Measurements from ENCODE around the gene IGSF5.
A peak's percentile ranks its signal among the peaks of the same experiment; 100 is the strongest.

Gene IGSF5

GRCh38 chr21:39788383-39788782, 43.4 kb downstream of the IGSF5 start:
- Histone ChIP-seq H3K27ac (ENCODE audit: low read depth, low read length) (no peak overlapping the region), H3K9me3 (ENCODE audit: control insufficient read depth, insufficient read depth, low read length) (peaks cover 31% of the 10 kb centered on the region), H3K36me3 (ENCODE audit: control insufficient read depth, insufficient read depth, low read length) (no peaks in the 10 kb centered on the region), H3K9ac (ENCODE audit: low read depth, low read length) (no peak overlapping the region), H3K4me3 (ENCODE audit: low read depth, low read length) (no peak overlapping the region), H3K4me1 (ENCODE audit: control insufficient read depth, insufficient read depth, low read length) (no peaks in the 10 kb centered on the region), H3K27me3 (ENCODE audit: control insufficient read depth, insufficient read depth, low read length) (no peaks in the 10 kb centered on the region)

GRCh38 chr21:39796466-39796865, 51.5 kb downstream of the IGSF5 start:
- H3K4me3 ChIP-seq (ENCODE audit: low read depth, low read length) = no peak overlapping the region
- no peak overlapping the region for H3K9ac ChIP-seq (ENCODE audit: low read depth, low read length)
- H3K4me1 ChIP-seq (ENCODE audit: control insufficient read depth, insufficient read depth, low read length) = no peaks in the 10 kb centered on the region
- peak overlapping the region; percentile 27 for H3K27ac ChIP-seq (ENCODE audit: low read depth, low read length)
- H3K36me3 ChIP-seq (ENCODE audit: control insufficient read depth, insufficient read depth, low read length) = no peaks in the 10 kb centered on the region
- no peaks in the 10 kb centered on the region for H3K27me3 ChIP-seq (ENCODE audit: control insufficient read depth, insufficient read depth, low read length)
- peaks cover 22% of the 10 kb centered on the region for H3K9me3 ChIP-seq (ENCODE audit: control insufficient read depth, insufficient read depth, low read length)

GRCh38 chr21:39799178-39799577, 54.2 kb downstream of the IGSF5 start:
- Histone ChIP-seq H3K4me3 (ENCODE audit: low read depth, low read length) (no peak overlapping the region), H3K9ac (ENCODE audit: low read depth, low read length) (no peak overlapping the region), H3K27me3 (ENCODE audit: control insufficient read depth, insufficient read depth, low read length) (no peaks in the 10 kb centered on the region), H3K4me1 (ENCODE audit: control insufficient read depth, insufficient read depth, low read length) (no peaks in the 10 kb centered on the region), H3K36me3 (ENCODE audit: control insufficient read depth, insufficient read depth, low read length) (no peaks in the 10 kb centered on the region), H3K27ac (ENCODE audit: low read depth, low read length) (no peak overlapping the region), H3K9me3 (ENCODE audit: control insufficient read depth, insufficient read depth, low read length) (no peaks in the 10 kb centered on the region)

- no peaks in the 10 kb centered on the region for H3K27me3 ChIP-seq (ENCODE audit: control insufficient read depth, insufficient read depth, low read length)
- H3K9ac ChIP-seq (ENCODE audit: low read depth, low read length) = no peak overlapping the region
- H3K9me3 ChIP-seq (ENCODE audit: control insufficient read depth, insufficient read depth, low read length) = no peaks in the 10 kb centered on the region
- no peaks in the 10 kb centered on the region for H3K4me1 ChIP-seq (ENCODE audit: control insufficient read depth, insufficient read depth, low read length)
- no peak overlapping the region for H3K27ac ChIP-seq (ENCODE audit: low read depth, low read length)
- no peaks in the 10 kb centered on the region for H3K36me3 ChIP-seq (ENCODE audit: control insufficient read depth, insufficient read depth, low read length)
- no peak overlapping the region for H3K4me3 ChIP-seq (ENCODE audit: low read depth, low read length)
These were observed 55.3 kb downstream of the IGSF5 start for GRCh38 chr21:39800311-39800710.

GRCh38 chr21:39802217-39802616, 57.2 kb downstream of the IGSF5 start:
- no peak overlapping the region for H3K27ac ChIP-seq (ENCODE audit: low read depth, low read length)
- no peak overlapping the region for H3K9ac ChIP-seq (ENCODE audit: low read depth, low read length)
- H3K4me3 ChIP-seq (ENCODE audit: low read depth, low read length) = no peak overlapping the region
- H3K4me1 ChIP-seq (ENCODE audit: control insufficient read depth, insufficient read depth, low read length) = no peaks in the 10 kb centered on the region
- H3K9me3 ChIP-seq (ENCODE audit: control insufficient read depth, insufficient read depth, low read length) = no peaks in the 10 kb centered on the region
- no peaks in the 10 kb centered on the region for H3K36me3 ChIP-seq (ENCODE audit: control insufficient read depth, insufficient read depth, low read length)
- no peaks in the 10 kb centered on the region for H3K27me3 ChIP-seq (ENCODE audit: control insufficient read depth, insufficient read depth, low read length)

- H3K4me1 ChIP-seq (ENCODE audit: control insufficient read depth, insufficient read depth, low read length) = no peaks in the 10 kb centered on the region
- no peaks in the 10 kb centered on the region for H3K9me3 ChIP-seq (ENCODE audit: control insufficient read depth, insufficient read depth, low read length)
- no peak overlapping the region for H3K9ac ChIP-seq (ENCODE audit: low read depth, low read length)
- no peak overlapping the region for H3K4me3 ChIP-seq (ENCODE audit: low read depth, low read length)
- no peaks in the 10 kb centered on the region for H3K27me3 ChIP-seq (ENCODE audit: control insufficient read depth, insufficient read depth, low read length)
- H3K27ac ChIP-seq (ENCODE audit: low read depth, low read length) = no peak overlapping the region
- H3K36me3 ChIP-seq (ENCODE audit: control insufficient read depth, insufficient read depth, low read length) = no peaks in the 10 kb centered on the region
These were observed 58.4 kb downstream of the IGSF5 start for GRCh38 chr21:39803393-39803792.

- Histone ChIP-seq H3K4me3 (ENCODE audit: low read depth, low read length) (no peak overlapping the region), H3K36me3 (ENCODE audit: control insufficient read depth, insufficient read depth, low read length) (no peaks in the 10 kb centered on the region)
These were observed 59.3 kb downstream of the IGSF5 start for GRCh38 chr21:39804240-39804639.

GRCh38 chr21:39805983-39806382, 61.0 kb downstream of the IGSF5 start:
- H3K4me3 ChIP-seq (ENCODE audit: low read depth, low read length) = no peak overlapping the region
- no peaks in the 10 kb centered on the region for H3K9me3 ChIP-seq (ENCODE audit: control insufficient read depth, insufficient read depth, low read length)
- H3K9ac ChIP-seq (ENCODE audit: low read depth, low read length) = no peak overlapping the region
- no peaks in the 10 kb centered on the region for H3K27me3 ChIP-seq (ENCODE audit: control insufficient read depth, insufficient read depth, low read length)
- H3K27ac ChIP-seq (ENCODE audit: low read depth, low read length) = no peak overlapping the region
- H3K4me1 ChIP-seq (ENCODE audit: control insufficient read depth, insufficient read depth, low read length) = no peaks in the 10 kb centered on the region
- H3K36me3 ChIP-seq (ENCODE audit: control insufficient read depth, insufficient read depth, low read length) = no peaks in the 10 kb centered on the region

More at GRCh38 chr21:39804240-39804639, 59.3 kb downstream of the IGSF5 start:
- no peak overlapping the region for H3K27ac ChIP-seq (ENCODE audit: low read depth, low read length)
- H3K9ac ChIP-seq (ENCODE audit: low read depth, low read length) = no peak overlapping the region
- no peaks in the 10 kb centered on the region for H3K27me3 ChIP-seq (ENCODE audit: control insufficient read depth, insufficient read depth, low read length)
- no peaks in the 10 kb centered on the region for H3K4me1 ChIP-seq (ENCODE audit: control insufficient read depth, insufficient read depth, low read length)
- no peaks in the 10 kb centered on the region for H3K9me3 ChIP-seq (ENCODE audit: control insufficient read depth, insufficient read depth, low read length)

- H3K9me3 ChIP-seq (ENCODE audit: control insufficient read depth, insufficient read depth, low read length) = peaks cover 2% of the 10 kb centered on the region; the same call in 1 of the 2 replicates
- no peaks in the 10 kb centered on the region for H3K36me3 ChIP-seq (ENCODE audit: control insufficient read depth, insufficient read depth, low read length)
- H3K9ac ChIP-seq (ENCODE audit: low read depth, low read length) = no peak overlapping the region
- no peak overlapping the region for H3K27ac ChIP-seq (ENCODE audit: low read depth, low read length)
- no peaks in the 10 kb centered on the region for H3K27me3 ChIP-seq (ENCODE audit: control insufficient read depth, insufficient read depth, low read length)
- no peak overlapping the region for H3K4me3 ChIP-seq (ENCODE audit: low read depth, low read length)
- no peaks in the 10 kb centered on the region for H3K4me1 ChIP-seq (ENCODE audit: control insufficient read depth, insufficient read depth, low read length)
These were observed 62.8 kb downstream of the IGSF5 start for GRCh38 chr21:39807738-39808137.

GRCh38 chr21:39809936-39810335, 65.0 kb downstream of the IGSF5 start:
- Histone ChIP-seq H3K4me3 (ENCODE audit: low read depth, low read length) (no peak overlapping the region), H3K27ac (ENCODE audit: low read depth, low read length) (no peak overlapping the region), H3K4me1 (ENCODE audit: control insufficient read depth, insufficient read depth, low read length) (no peaks in the 10 kb centered on the region), H3K36me3 (ENCODE audit: control insufficient read depth, insufficient read depth, low read length) (no peaks in the 10 kb centered on the region), H3K9ac (ENCODE audit: low read depth, low read length) (no peak overlapping the region), H3K9me3 (ENCODE audit: control insufficient read depth, insufficient read depth, low read length) (peaks cover 4% of the 10 kb centered on the region; the same call in 1 of the 2 replicates), H3K27me3 (ENCODE audit: control insufficient read depth, insufficient read depth, low read length) (no peaks in the 10 kb centered on the region)

- H3K27me3 ChIP-seq (ENCODE audit: control insufficient read depth, insufficient read depth, low read length) = no peaks in the 10 kb centered on the region
- H3K9me3 ChIP-seq (ENCODE audit: control insufficient read depth, insufficient read depth, low read length) = peaks cover 4% of the 10 kb centered on the region; the same call in 1 of the 2 replicates
- no peak overlapping the region for H3K27ac ChIP-seq (ENCODE audit: low read depth, low read length)
- no peak overlapping the region for H3K9ac ChIP-seq (ENCODE audit: low read depth, low read length)
- H3K4me1 ChIP-seq (ENCODE audit: control insufficient read depth, insufficient read depth, low read length) = no peaks in the 10 kb centered on the region
- H3K4me3 ChIP-seq (ENCODE audit: low read depth, low read length) = no peak overlapping the region
- no peaks in the 10 kb centered on the region for H3K36me3 ChIP-seq (ENCODE audit: control insufficient read depth, insufficient read depth, low read length)
These were observed 68.0 kb downstream of the IGSF5 start for GRCh38 chr21:39812983-39813382.

GRCh38 chr21:39818557-39818956, 73.6 kb downstream of the IGSF5 start:
- H3K9me3 ChIP-seq (ENCODE audit: control insufficient read depth, insufficient read depth, low read length) = no peaks in the 10 kb centered on the region; the same call in 1 of the 2 replicates
- no peak overlapping the region for H3K4me3 ChIP-seq (ENCODE audit: low read depth, low read length)
- no peaks in the 10 kb centered on the region for H3K36me3 ChIP-seq (ENCODE audit: control insufficient read depth, insufficient read depth, low read length)
- no peak overlapping the region for H3K27ac ChIP-seq (ENCODE audit: low read depth, low read length)
- no peaks in the 10 kb centered on the region for H3K27me3 ChIP-seq (ENCODE audit: control insufficient read depth, insufficient read depth, low read length)
- H3K9ac ChIP-seq (ENCODE audit: low read depth, low read length) = no peak overlapping the region
- H3K4me1 ChIP-seq (ENCODE audit: control insufficient read depth, insufficient read depth, low read length) = no peaks in the 10 kb centered on the region

Measured in HUES48 (cell line).